HEK293 (cell line): ENCODE data around the gene DROSHA.

Source experiments
- CTCF ChIP-seq: fragments of 450-650 bp; formaldehyde crosslinking; IDR thresholded peaks from 2 replicates; pipeline ENCODE4 v1.5.1; 2016; ENCODE audit warnings: missing biosample characterization, missing genetic modification characterization
- KLF10 ChIP-seq: fragments of 450-650 bp; IDR thresholded peaks from 2 replicates; pipeline ENCODE4 v1.5.1; 2018; ENCODE audit warnings: missing biosample characterization, mild to moderate bottlenecking, missing genetic modification characterization
- MYNN ChIP-seq: fragments of 450-650 bp; formaldehyde crosslinking; IDR thresholded peaks from 2 replicates; pipeline ENCODE4 v1.5.1; 2016; ENCODE audit warnings: missing biosample characterization, missing genetic modification characterization, borderline replicate concordance
- REPIN1 ChIP-seq: fragments of 450-650 bp; formaldehyde crosslinking; IDR thresholded peaks from 2 replicates; pipeline ENCODE4 v1.5.1; 2017; ENCODE audit warnings: missing biosample characterization, missing genetic modification characterization, low read depth
- TCF7L2 ChIP-seq: IDR thresholded peaks from 2 replicates; pipeline ENCODE4 v1.6.1; 2011; ENCODE audit warnings: low read depth, mild to moderate bottlenecking, inconsistent platforms, low read length, moderate library complexity, borderline replicate concordance
- ZNF16 ChIP-seq: fragments of 450-650 bp; formaldehyde crosslinking; IDR thresholded peaks from 2 replicates; pipeline ENCODE4 v1.5.1; 2016; ENCODE audit warnings: low read depth, missing biosample characterization, missing genetic modification characterization
- ZNF24 ChIP-seq: fragments of 450-650 bp; formaldehyde crosslinking; IDR thresholded peaks from 2 replicates; pipeline ENCODE4 v1.5.1; 2016; ENCODE audit warnings: missing biosample characterization, missing genetic modification characterization
- ZNF274 ChIP-seq, 2 experiments: fragments of 200-500 bp in 1 of 2; fragments of 450-650 bp in 1 of 2; sonication (Bioruptor generic) in 1 of 2; formaldehyde crosslinking in 1 of 2; IDR thresholded peaks; 2 replicates each; pipeline versions ENCODE4 v1.5.1 to v1.6.1; 2014 to 2016; ENCODE audit warnings: borderline replicate concordance in 1 of 2, inconsistent platforms in 1 of 2, low read length in 1 of 2, missing biosample characterization in 1 of 2, missing genetic modification characterization in 1 of 2
- ZNF311 ChIP-seq: fragments of 450-650 bp; formaldehyde crosslinking; IDR thresholded peaks from 2 replicates; pipeline ENCODE4 v1.5.1; 2017; ENCODE audit warnings: missing biosample characterization, missing genetic modification characterization, borderline replicate concordance
- ZNF529 ChIP-seq: fragments of 450-650 bp; formaldehyde crosslinking; IDR thresholded peaks from 2 replicates; pipeline ENCODE4 v1.5.1; 2017; ENCODE audit warnings: missing genetic modification characterization, missing biosample characterization; ENCODE audit not compliant: insufficient replicate concordance
- ZNF76 ChIP-seq: fragments of 450-650 bp; formaldehyde crosslinking; IDR thresholded peaks from 2 replicates; pipeline ENCODE4; 2016; ENCODE audit warnings: low read depth, missing biosample characterization, missing genetic modification characterization, borderline replicate concordance
- ZNF837 ChIP-seq: fragments of 450-650 bp; formaldehyde crosslinking; IDR thresholded peaks from 2 replicates; pipeline ENCODE4 v1.5.1; 2016; ENCODE audit warnings: missing biosample characterization, missing genetic modification characterization
- TF ChIP-seq, protein P1 (sequence below): fragments of 450-650 bp; formaldehyde crosslinking; IDR thresholded peaks from 2 replicates; pipeline ENCODE4 v1.5.1; 2016; ENCODE audit warnings: missing biosample characterization, missing genetic modification characterization
- TF ChIP-seq, protein P2 (sequence below): fragments of 450-650 bp; formaldehyde crosslinking; IDR thresholded peaks from 2 replicates; pipeline ENCODE4 v1.5.1; 2016; ENCODE audit warnings: missing biosample characterization, missing genetic modification characterization, low read depth

DNA sequence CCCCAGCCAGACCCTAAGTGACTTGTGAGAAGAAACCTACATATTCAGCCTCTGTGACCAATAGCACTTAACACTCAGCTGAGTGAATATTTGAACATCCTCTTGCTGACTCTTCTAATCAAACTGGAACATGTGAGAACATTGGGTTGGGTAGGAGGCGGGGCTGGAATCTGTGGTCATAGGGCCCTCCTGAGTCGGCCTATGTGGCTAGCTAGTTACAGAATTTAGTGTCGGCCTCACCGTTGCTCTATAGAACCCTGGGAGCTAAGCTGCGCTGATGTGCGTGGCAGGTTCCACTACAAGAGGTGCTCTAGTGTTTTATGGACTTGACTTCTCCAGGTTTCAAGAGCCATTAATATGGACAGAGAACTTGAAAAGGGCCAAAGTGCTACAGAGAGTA is 138.8 kb downstream of the DROSHA start:
- TF ChIP-seq CTCF (tag by site-specific recombination): no peak
- TF ChIP-seq TCF7L2: no peak
- TF ChIP-seq ZNF24 (tag by site-specific recombination): no peak
- TF ChIP-seq ZNF837: no peak
- no peak for TF ChIP-seq ZNF274 (IDR thresholded peaks at IDR 0.05; ENCODE audit: low read length)
- TF ChIP-seq ZNF274 (tag by site-specific recombination; IDR thresholded peaks at IDR 0.05; ENCODE audit: borderline replicate concordance): no peak
- no peak for TF ChIP-seq ZNF529 (tag by site-specific recombination)
- TF ChIP-seq, protein P1, sequence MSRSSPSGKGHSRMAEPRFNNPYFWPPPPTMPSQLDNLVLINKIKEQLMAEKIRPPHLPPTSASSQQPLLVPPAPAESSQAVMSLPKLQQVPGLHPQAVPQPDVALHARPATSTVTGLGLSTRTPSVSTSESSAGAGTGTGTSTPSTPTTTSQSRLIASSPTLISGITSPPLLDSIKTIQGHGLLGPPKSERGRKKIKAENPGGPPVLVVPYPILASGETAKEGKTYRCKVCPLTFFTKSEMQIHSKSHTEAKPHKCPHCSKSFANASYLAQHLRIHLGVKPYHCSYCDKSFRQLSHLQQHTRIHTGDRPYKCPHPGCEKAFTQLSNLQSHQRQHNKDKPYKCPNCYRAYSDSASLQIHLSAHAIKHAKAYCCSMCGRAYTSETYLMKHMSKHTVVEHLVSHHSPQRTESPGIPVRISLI (tag by site-specific recombination): no peak
- TF ChIP-seq ZNF311 (tag by site-specific recombination): no peak
- TF ChIP-seq, protein P2, sequence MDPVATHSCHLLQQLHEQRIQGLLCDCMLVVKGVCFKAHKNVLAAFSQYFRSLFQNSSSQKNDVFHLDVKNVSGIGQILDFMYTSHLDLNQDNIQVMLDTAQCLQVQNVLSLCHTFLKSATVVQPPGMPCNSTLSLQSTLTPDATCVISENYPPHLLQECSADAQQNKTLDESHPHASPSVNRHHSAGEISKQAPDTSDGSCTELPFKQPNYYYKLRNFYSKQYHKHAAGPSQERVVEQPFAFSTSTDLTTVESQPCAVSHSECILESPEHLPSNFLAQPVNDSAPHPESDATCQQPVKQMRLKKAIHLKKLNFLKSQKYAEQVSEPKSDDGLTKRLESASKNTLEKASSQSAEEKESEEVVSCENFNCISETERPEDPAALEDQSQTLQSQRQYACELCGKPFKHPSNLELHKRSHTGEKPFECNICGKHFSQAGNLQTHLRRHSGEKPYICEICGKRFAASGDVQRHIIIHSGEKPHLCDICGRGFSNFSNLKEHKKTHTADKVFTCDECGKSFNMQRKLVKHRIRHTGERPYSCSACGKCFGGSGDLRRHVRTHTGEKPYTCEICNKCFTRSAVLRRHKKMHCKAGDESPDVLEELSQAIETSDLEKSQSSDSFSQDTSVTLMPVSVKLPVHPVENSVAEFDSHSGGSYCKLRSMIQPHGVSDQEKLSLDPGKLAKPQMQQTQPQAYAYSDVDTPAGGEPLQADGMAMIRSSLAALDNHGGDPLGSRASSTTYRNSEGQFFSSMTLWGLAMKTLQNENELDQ: no peak
- TF ChIP-seq ZNF16: no peak
- no peak for TF ChIP-seq MYNN
- TF ChIP-seq REPIN1 (tag by site-specific recombination): no peak
- no peak for TF ChIP-seq ZNF76
- TF ChIP-seq KLF10 (tag by site-specific recombination): no peak
